GM18520 (cell line): ENCODE data around the gene LCP1.
A peak's percentile ranks its signal among the peaks of the same experiment; 100 is the strongest.

Experiments
- ATAC-seq: cut with Tn5 transposase; IDR thresholded peaks from one replicate; pipeline ENCODE4 v1.9.1; 2021; ENCODE audit not compliant: unreplicated experiment

LCP1 gene

GRCh38 chr13:46183018-46183946 lies 1.3 kb upstream of the LCP1 start:
- ATAC-seq: no peak

GRCh38 chr13:46182491-46182877 lies 507 bp upstream of the LCP1 start:
- no peak for ATAC-seq

GRCh38 chr13:46181377-46181839 lies 569 bp downstream of the LCP1 start:
- no peak for ATAC-seq

GRCh38 chr13:46179969-46180763 lies 1.8 kb downstream of the LCP1 start:
- ATAC-seq: no peak

GRCh38 chr13:46179491-46179908 lies 2.5 kb downstream of the LCP1 start:
- no peak for ATAC-seq

- no peak for ATAC-seq
These were observed 3.2 kb downstream of the LCP1 start for GRCh38 chr13:46178821-46179220.

- no peak for ATAC-seq
These were observed 3.8 kb downstream of the LCP1 start for GRCh38 chr13:46178143-46178542.

- ATAC-seq: peak; percentile 23
These were observed 5.2 kb downstream of the LCP1 start for GRCh38 chr13:46176756-46177155.

GRCh38 chr13:46173656-46174055 lies 8.3 kb downstream of the LCP1 start:
- peak; percentile 30 for ATAC-seq

GRCh38 chr13:46172531-46172991 lies 9.4 kb downstream of the LCP1 start:
- no peak for ATAC-seq

- ATAC-seq: no peak
These were observed 10.2 kb downstream of the LCP1 start for GRCh38 chr13:46171739-46172138.

- ATAC-seq: no peak
These were observed 10.8 kb downstream of the LCP1 start for GRCh38 chr13:46171217-46171616.

- no peak for ATAC-seq
These were observed 11.3 kb downstream of the LCP1 start for GRCh38 chr13:46170687-46171086.

GRCh38 chr13:46170268-46170667 lies 11.7 kb downstream of the LCP1 start:
- no peak for ATAC-seq

- no peak for ATAC-seq
These were observed 12.2 kb downstream of the LCP1 start for GRCh38 chr13:46169758-46170157.

GRCh38 chr13:46168783-46169182 lies 13.2 kb downstream of the LCP1 start:
- ATAC-seq: no peak

GRCh38 chr13:46168341-46168740 lies 13.6 kb downstream of the LCP1 start:
- no peak for ATAC-seq

- no peak for ATAC-seq
These were observed 14.9 kb downstream of the LCP1 start for GRCh38 chr13:46166947-46167610.

- ATAC-seq: no peak
These were observed 15.8 kb downstream of the LCP1 start for GRCh38 chr13:46166224-46166584.

GRCh38 chr13:46165485-46166223 lies 16.3 kb downstream of the LCP1 start:
- ATAC-seq: peak; percentile 35

- ATAC-seq: no peak
These were observed 17.3 kb downstream of the LCP1 start for GRCh38 chr13:46164661-46165060.
